Measurements from ENCODE around the gene TM7SF2.

The TM7SF2 gene

DNA sequence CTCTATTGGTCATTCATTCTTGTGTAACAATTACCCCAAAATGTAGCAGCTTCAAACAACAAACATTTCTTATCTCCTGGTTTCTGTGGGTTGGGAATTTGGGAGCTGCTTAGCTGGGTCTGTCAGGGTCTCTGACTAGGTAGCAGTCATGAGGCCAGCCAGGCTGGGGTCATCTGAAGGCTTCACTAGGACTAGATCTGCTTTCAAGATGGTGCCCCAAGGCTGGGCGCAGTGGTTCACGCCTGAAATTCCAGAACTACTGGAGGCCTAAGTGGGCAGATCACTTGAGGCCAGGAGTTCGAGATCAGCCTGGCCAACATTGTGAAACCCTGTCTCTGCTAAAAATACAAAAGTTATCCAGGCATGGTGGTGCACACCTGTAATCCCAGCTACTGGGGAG lies 45.3 kb downstream of the TM7SF2 start:
- Histone ChIP-seq H4K20me1 (ENCODE audit: insufficient read depth, low read length) (no peaks in the 10 kb centered on the region), H3K4me2 (ENCODE audit: low read length) (no peak overlapping the region), H3K27me3 (ENCODE audit: low read depth, low read length) (no peaks in the 10 kb centered on the region), H2AFZ (ENCODE audit: low read depth, low read length) (no peak overlapping the region), H3K79me2 (ENCODE audit: low read length) (no peaks in the 10 kb centered on the region), H3K9ac (ENCODE audit: low read length) (no peak overlapping the region), H3K4me1 (ENCODE audit: low read length) (peaks cover 17% of the 10 kb centered on the region), H3K27ac (ENCODE audit: low read length) (no peak overlapping the region), H3K9me3 (ENCODE audit: insufficient read depth, low read length) (no peaks in the 10 kb centered on the region), H3K36me3 (replicated peaks; ENCODE audit: low read depth, low read length) (no peaks in the 10 kb centered on the region), H3K4me3 (ENCODE audit: low read length) (no peak overlapping the region)
- TF ChIP-seq EZH2phosphoT487 (IDR thresholded peaks at IDR 0.05; ENCODE audit: low read depth) = no peak
- TF ChIP-seq, protein P1, sequence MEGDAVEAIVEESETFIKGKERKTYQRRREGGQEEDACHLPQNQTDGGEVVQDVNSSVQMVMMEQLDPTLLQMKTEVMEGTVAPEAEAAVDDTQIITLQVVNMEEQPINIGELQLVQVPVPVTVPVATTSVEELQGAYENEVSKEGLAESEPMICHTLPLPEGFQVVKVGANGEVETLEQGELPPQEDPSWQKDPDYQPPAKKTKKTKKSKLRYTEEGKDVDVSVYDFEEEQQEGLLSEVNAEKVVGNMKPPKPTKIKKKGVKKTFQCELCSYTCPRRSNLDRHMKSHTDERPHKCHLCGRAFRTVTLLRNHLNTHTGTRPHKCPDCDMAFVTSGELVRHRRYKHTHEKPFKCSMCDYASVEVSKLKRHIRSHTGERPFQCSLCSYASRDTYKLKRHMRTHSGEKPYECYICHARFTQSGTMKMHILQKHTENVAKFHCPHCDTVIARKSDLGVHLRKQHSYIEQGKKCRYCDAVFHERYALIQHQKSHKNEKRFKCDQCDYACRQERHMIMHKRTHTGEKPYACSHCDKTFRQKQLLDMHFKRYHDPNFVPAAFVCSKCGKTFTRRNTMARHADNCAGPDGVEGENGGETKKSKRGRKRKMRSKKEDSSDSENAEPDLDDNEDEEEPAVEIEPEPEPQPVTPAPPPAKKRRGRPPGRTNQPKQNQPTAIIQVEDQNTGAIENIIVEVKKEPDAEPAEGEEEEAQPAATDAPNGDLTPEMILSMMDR (IDR thresholded peaks at IDR 0.05; ENCODE audit: low read depth, low read length) = no peak

DNA sequence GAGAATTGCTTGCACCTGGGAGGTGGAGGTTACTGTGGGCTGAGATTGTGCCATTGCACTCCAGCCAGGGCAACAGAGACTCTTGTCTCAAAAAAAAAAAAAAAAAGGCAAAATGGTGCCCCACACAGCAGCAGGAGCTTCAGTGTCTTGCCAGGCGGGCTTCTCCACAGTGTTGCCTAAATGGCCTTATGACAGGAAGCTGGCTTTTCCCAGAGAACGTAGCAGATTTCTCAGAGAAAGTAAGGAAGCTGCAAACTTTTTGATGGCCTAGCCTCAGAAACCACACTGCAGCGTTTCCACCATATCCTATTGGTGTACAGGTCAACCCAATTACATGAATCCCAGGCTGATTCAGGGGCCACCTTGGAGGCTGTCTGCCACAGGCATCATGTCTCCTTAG lies 45.7 kb downstream of the TM7SF2 start:
- no peak overlapping the region for H3K9ac ChIP-seq (ENCODE audit: low read length)
- H3K9me3 ChIP-seq (ENCODE audit: insufficient read depth, low read length) = no peaks in the 10 kb centered on the region
- TF ChIP-seq, protein P1 (IDR thresholded peaks at IDR 0.05; ENCODE audit: low read depth, low read length) = no peak
- no peak for TF ChIP-seq EZH2phosphoT487 (IDR thresholded peaks at IDR 0.05; ENCODE audit: low read depth)
- peaks cover 13% of the 10 kb centered on the region for H3K4me1 ChIP-seq (ENCODE audit: low read length)
- no peaks in the 10 kb centered on the region for H4K20me1 ChIP-seq (ENCODE audit: insufficient read depth, low read length)
- no peak overlapping the region for H2AFZ ChIP-seq (ENCODE audit: low read depth, low read length)
- H3K4me3 ChIP-seq (ENCODE audit: low read length) = no peak overlapping the region
- H3K36me3 ChIP-seq (replicated peaks; ENCODE audit: low read depth, low read length) = no peaks in the 10 kb centered on the region
- no peaks in the 10 kb centered on the region for H3K27me3 ChIP-seq (ENCODE audit: low read depth, low read length)
- H3K79me2 ChIP-seq (ENCODE audit: low read length) = no peaks in the 10 kb centered on the region
- no peak overlapping the region for H3K4me2 ChIP-seq (ENCODE audit: low read length)
- H3K27ac ChIP-seq (ENCODE audit: low read length) = no peak overlapping the region

DNA sequence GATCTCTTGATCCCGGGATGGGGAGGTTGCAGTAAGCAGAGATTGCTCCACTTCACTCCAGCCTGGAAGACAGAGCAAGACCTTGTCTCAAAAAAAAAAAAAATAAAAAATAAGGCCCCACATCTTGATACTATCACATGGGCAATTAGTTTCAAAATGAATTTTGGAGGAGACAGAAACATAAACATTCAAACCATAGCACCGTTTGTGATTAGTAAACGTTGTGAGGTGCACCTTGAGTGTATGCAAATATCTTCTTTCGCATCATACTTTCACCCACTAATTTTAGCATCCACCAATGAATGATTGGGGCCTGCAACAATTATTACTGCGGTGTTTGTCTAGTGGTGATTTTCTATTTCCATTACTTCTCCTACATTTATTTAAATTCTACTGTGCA lies 47.3 kb downstream of the TM7SF2 start:
- TF ChIP-seq, protein P1 (IDR thresholded peaks at IDR 0.05; ENCODE audit: low read depth, low read length) = no peak
- TF ChIP-seq EZH2phosphoT487 (IDR thresholded peaks at IDR 0.05; ENCODE audit: low read depth) = no peak
- Histone ChIP-seq H4K20me1 (ENCODE audit: insufficient read depth, low read length) (no peaks in the 10 kb centered on the region), H3K4me2 (ENCODE audit: low read length) (no peak overlapping the region), H3K27ac (ENCODE audit: low read length) (no peak overlapping the region), H3K27me3 (ENCODE audit: low read depth, low read length) (no peaks in the 10 kb centered on the region), H2AFZ (ENCODE audit: low read depth, low read length) (no peak overlapping the region), H3K9me3 (ENCODE audit: insufficient read depth, low read length) (no peaks in the 10 kb centered on the region), H3K79me2 (ENCODE audit: low read length) (no peaks in the 10 kb centered on the region), H3K4me3 (ENCODE audit: low read length) (no peak overlapping the region), H3K36me3 (replicated peaks; ENCODE audit: low read depth, low read length) (no peaks in the 10 kb centered on the region), H3K4me1 (ENCODE audit: low read length) (peaks cover 10% of the 10 kb centered on the region), H3K9ac (ENCODE audit: low read length) (no peak overlapping the region)

DNA sequence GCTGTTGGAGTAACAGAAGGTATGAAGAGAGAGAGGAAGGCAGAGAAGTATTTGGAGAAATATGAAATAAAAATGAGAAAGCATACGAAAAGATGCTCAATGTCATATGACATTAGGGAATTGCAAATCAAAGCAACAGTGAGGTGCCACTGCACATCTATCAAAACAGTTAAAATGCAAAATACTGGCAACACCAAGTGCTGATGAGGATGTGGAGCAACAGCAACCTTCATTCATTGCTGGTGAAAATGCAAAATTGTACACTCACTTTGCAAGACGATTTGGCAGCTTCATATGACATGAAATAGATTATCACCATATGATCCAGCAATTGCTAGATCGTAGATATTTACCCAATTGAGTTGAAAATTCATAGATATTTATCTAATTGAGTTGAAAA lies 49.0 kb downstream of the TM7SF2 start:
- H3K9ac ChIP-seq (ENCODE audit: low read length) = no peak overlapping the region
- TF ChIP-seq, protein P1 (IDR thresholded peaks at IDR 0.05; ENCODE audit: low read depth, low read length) = no peak
- no peak overlapping the region for H3K4me2 ChIP-seq (ENCODE audit: low read length)
- H4K20me1 ChIP-seq (ENCODE audit: insufficient read depth, low read length) = no peaks in the 10 kb centered on the region
- H3K27me3 ChIP-seq (ENCODE audit: low read depth, low read length) = no peaks in the 10 kb centered on the region
- no peak overlapping the region for H3K4me3 ChIP-seq (ENCODE audit: low read length)
- no peak overlapping the region for H2AFZ ChIP-seq (ENCODE audit: low read depth, low read length)
- no peak overlapping the region for H3K27ac ChIP-seq (ENCODE audit: low read length)
- H3K4me1 ChIP-seq (ENCODE audit: low read length) = peaks cover 10% of the 10 kb centered on the region
- H3K79me2 ChIP-seq (ENCODE audit: low read length) = no peaks in the 10 kb centered on the region
- H3K36me3 ChIP-seq (replicated peaks; ENCODE audit: low read depth, low read length) = no peaks in the 10 kb centered on the region
- no peaks in the 10 kb centered on the region for H3K9me3 ChIP-seq (ENCODE audit: insufficient read depth, low read length)

Data from OCI-LY3 (cell line).